Stimulated activated CD4-positive, alpha-beta T cell treated with anti-CD3 and anti-CD28 coated beads, Interleukin-2, amount 100 ng/mL, for 48 hours (primary cell): ENCODE data around the gene FAM186B.

Source experiments
- DNase-seq, 2 donors: peaks; one replicate each; pipeline ENCODE4 v3.0.0-alpha.2; 2020

Gene FAM186B

DNA sequence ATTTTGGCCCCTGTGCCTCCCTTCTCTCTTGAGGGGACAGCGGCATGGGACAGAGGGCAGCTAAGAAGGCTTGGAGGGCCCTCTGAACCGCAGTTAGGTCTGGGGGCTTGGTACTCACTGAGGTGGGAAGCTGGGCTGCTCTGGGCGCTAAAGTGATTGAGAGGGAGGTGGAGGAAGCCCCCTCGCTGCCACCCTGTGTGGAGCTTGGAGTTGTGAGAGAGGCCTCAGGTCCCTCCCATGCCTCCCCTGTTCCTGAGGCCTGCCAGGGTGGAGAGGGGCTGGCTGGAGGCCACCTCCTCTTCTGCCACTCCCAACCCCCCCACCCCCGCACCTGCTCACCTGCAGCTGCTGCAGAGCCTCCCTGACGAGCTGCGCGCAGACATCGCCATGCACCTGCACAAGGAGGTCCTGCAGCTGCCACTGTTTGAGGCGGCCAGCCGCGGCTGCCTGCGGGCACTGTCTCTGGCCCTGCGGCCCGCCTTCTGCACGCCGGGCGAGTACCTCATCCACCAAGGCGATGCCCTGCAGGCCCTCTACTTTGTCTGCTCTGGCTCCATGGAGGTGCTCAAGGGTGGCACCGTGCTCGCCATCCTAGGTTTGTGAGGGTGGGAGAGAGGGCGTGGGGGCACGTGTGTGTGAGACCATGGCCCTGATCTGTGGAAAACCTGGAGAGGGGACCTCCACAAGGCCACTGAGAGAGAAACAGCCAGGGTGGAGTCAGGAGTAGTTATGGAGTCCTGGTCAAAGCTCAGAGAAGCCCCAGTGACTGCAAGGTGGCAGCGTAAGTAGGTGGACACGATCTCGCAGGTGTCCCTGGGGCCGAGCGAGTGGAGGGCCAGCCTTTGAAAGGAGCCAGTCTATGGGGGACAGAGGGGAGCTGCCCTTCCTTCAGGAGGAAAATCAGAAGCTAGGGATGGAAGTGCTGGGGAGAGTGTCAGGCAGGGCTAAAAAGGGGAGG lies 55.4 kb downstream of the FAM186B start:
- DNase-seq, result no peak

DNA sequence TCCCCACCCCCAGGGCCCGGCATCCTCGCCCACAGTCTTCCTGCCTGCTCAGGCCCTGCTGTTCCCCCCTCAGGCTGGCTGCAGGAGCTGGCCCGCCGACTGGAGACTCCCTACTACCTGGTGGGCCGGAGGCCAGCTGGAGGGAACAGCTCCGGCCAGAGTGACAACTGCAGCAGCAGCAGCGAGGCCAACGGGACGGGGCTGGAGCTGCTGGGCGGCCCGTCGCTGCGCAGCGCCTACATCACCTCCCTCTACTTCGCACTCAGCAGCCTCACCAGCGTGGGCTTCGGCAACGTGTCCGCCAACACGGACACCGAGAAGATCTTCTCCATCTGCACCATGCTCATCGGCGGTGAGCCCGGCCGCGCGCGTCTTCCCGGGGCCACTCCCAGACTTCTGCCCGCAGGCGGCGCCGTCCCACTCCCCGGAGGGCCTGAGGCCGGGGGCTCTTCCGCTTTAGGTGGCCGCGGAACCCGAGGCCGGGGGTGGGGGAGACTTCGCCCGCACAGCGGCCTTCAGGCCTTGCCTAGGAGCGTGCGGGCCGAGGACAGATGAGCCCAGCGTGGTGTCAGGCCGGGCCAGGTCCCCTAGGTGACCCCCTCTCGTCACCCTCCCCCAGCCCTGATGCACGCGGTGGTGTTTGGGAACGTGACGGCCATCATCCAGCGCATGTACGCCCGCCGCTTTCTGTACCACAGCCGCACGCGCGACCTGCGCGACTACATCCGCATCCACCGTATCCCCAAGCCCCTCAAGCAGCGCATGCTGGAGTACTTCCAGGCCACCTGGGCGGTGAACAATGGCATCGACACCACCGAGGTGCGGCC lies 56.4 kb downstream of the FAM186B start:
- peak in 1 of 2 donors; percentile 22 for DNase-seq

DNA sequence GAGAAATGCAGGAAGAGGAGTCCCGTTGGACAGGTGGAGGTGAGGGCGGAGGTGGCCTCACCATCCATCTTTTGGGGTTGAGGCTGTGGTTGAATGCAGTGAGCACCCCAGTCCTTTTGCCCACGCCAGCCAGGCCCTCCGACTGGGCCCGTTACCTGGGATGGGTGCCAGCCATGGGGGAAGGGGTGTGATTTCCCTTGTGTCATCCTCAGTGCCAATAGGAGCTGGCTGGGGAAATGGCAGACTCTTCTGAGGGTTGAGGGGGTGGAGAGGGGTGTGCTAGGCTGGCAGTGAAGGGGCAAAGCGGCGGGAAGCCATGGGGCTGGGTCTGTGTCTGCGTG lies 57.0 kb downstream of the FAM186B start:
- no peak for DNase-seq

DNA sequence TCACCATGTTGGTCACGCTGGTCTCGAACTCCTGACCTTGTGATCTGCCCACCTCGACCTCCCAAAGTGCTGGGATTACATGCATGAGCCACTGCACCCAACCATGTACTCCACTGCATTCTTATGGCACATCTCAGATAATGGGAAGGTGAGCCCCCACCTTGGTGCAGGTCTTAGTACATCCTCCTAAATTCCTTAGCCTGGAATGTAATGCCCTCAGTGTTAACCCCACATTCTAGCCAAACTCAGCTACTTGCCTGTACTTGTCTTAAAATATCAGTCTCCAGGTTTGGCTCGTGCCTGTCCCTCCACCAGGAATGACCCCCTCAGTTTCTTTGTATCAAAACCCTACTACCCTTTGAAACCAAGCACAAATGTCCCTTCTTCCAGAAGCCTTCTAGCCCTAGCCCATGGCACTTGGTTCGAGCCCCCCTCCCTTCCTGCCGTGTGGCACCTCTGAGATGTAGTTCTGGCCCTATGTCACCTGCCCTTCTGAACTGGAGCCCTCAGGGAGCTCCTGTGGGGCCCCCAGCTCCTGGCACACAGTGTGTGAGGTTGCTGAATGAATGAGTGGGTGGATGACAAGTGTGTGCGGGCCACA lies 58.2 kb downstream of the FAM186B start:
- no peak for DNase-seq

DNA sequence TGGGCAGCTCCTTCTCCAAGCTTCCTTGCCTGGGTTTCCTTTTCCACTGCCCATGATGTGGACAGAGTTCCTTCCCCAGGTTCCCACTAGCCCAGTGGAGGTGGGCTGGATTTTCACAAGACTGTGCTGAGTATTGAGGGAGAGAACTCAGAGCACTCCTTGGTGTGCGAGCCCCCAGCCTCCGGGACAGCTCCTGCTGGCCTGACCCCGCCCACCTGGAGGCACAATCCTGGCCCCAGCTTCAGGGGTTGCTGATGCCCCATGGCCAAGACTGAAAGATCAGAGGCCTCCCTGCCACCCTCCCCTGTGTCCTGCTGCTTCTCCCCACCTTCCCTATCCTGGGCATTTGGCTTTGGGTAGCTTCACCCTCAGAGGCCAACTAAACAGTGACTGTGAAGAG lies 59.0 kb downstream of the FAM186B start:
- DNase-seq, result no peak

DNA sequence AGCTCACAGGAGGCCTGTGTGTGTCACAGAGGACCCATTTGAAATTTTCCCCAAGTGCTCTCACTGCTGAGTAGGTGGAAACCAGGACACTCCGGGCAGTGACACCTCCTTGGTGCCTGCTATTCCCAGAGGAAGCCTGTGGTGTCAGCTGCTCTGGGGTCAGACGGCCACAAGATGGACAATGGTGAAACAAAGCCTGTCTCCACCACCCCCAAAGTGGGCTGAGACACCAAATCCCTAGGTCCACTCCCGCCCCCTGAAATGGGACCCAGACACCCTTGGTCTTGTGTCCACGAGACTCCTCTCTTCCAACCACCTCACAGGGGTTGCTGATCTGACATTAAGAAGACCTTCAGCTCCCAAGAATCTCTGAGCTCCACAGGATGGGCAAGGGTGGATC lies 59.6 kb downstream of the FAM186B start:
- no peak for DNase-seq

DNA sequence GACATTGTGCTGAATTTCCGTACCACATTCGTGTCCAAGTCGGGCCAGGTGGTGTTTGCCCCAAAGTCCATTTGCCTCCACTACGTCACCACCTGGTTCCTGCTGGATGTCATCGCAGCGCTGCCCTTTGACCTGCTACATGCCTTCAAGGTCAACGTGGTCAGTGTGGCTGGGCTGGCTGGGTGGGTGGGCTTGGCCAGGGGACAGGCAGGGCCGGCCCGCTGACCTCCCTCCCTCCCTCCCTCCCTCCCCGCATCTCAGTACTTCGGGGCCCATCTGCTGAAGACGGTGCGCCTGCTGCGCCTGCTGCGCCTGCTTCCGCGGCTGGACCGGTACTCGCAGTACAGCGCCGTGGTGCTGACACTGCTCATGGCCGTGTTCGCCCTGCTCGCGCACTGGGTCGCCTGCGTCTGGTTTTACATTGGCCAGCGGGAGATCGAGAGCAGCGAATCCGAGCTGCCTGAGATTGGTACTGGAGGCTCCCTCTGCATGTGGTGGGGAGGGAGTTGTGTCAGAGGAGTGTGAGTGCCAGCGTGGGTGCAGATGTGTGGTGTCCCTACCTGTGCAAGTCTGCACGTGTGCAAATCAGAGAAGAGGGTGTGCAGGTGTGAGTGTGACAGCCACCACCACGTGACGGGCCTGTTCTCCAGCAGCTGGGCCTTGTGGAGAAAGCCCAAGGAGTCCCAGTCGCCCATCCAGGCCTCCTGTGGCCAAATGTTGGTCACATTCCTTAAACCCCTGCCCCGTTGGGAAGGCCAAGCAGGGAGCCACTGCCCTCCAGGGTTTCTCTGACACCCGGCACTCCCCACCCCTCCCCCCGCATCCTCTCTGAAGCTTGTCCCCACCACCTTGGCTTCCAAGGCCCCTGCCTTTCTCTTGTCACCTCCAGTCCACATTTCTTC lies 61.3 kb downstream of the FAM186B start:
- DNase-seq, result no peak

DNA sequence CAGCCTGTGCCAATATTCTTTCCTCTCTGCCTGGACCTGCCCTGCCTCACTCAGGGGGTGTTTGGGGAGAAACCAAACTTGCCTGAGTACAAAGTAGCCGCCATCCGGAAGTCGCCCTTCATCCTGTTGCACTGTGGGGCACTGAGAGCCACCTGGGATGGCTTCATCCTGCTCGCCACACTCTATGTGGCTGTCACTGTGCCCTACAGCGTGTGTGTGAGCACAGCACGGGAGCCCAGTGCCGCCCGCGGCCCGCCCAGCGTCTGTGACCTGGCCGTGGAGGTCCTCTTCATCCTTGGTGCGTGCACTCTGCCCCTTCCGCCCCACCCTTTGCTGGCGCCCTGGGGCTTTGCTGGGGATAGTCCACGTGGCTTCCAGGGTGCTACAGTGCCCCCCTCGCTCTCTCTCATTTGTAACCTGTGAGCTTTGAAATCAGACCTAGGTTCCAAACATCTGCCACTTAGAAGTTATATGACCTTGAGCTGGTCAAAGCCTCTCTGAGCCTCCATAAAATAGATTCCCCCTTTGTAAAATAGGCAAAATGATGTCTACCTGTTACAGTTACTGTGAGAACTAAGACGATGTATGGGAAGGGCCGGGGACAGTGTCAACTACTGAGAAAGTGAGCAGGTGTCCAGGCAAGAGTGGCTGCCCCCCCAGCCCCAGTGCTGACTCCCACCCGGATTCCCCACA lies 62.1 kb downstream of the FAM186B start:
- no peak for DNase-seq

GRCh38 chr12:49542592-49543160 lies 62.8 kb downstream of the FAM186B start:
- no peak for DNase-seq

DNA sequence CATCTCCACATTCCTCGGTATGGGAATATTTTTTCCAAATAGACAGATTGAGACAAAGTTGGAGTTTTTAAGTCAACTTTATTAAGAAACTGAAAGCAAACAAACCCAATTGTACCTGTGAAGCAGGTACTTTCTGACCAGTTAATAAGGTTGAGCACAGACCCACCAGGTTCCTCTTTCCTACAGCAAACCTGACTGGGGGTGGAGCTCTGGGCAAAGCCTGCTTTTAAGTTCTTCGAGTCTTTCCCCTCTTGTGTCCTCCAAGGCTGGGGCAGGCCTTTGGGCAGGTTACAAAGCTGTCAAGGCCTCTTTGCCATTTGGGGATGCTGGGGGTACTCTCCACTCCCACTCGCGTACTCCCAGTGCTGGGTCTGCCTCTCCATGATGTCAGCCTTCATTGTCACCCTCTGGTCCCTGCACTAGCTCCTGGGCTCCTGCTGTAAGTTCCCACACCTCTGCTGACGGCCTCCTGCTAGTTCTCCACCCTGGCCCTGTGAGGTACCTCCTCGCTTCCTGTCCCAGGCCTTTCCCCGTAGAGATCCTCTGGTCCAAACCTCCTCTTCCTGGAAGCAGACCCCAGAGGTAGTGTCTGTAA lies 63.4 kb downstream of the FAM186B start:
- DNase-seq, result no peak

DNA sequence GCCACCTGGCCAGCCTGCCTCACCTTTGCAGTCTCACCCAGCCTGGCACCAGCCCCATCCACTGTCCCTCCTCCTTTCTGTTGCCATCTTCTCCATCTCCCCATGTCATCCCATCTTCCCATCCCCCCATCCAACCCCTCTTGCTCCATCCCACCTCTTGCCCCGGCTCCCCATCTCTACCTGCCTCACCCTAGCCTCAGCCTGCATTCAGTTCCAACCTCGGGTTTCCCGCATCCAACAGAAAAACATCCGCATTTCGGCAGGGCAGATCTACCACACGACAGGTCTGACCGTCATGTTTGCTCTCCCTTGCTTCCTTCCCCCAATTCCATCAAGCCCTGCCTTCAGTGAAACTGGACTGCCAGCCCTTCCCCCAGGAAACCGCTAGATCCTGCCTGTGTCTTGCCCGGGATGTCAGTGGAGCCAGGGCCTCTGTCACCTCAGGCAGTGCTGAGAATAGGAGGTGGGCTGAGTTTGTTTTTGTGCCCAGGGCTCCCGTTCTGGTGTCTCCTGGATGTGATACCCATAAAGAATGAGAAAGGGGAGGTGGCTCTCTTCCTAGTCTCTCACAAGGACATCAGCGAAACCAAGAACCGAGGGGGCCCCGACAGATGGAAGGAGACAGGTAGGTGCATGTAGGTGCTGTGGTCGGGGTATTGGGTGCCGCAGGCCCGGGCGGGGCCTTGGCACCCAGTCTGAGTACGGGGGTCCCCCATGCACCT lies 64.1 kb downstream of the FAM186B start:
- no peak for DNase-seq

DNA sequence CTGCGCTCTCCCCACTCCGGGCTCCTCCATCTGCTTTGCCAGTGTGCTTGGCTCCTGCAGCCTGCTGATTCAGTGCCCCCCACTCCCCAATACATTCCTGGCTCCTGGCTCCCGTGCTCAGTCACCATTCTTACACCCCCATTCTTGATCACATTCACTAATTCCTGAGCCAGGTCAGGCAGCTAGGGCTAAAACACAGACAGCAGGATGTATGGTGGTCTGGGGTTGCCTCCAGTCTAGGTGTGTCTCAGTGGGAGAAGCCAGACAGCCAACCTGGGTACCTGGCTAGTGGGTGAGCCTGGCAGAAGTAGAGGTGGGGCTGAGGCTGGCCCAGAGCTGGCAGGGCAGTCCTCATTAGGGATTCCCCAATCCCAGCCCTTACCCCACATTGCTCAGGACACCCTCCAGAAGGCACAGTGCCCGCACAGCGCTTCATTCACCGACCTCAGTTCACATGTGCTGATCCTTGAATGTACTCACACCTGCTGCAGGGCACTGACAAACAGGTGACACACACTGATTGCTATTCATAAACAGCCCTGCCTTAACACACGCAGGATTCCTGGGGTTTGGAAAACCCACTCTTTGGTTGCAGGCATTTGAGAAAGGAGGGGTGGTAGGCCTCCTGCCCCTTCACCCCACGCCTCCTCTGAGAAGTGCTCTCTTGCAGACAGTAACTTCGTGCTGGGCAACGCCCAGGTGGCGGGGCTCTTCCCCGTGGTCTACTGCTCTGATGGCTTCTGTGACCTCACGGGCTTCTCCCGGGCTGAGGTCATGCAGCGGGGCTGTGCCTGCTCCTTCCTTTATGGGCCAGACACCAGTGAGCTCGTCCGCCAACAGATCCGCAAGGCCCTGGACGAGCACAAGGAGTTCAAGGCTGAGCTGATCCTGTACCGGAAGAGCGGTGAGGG lies 65.0 kb downstream of the FAM186B start:
- DNase-seq, result no peak

DNA sequence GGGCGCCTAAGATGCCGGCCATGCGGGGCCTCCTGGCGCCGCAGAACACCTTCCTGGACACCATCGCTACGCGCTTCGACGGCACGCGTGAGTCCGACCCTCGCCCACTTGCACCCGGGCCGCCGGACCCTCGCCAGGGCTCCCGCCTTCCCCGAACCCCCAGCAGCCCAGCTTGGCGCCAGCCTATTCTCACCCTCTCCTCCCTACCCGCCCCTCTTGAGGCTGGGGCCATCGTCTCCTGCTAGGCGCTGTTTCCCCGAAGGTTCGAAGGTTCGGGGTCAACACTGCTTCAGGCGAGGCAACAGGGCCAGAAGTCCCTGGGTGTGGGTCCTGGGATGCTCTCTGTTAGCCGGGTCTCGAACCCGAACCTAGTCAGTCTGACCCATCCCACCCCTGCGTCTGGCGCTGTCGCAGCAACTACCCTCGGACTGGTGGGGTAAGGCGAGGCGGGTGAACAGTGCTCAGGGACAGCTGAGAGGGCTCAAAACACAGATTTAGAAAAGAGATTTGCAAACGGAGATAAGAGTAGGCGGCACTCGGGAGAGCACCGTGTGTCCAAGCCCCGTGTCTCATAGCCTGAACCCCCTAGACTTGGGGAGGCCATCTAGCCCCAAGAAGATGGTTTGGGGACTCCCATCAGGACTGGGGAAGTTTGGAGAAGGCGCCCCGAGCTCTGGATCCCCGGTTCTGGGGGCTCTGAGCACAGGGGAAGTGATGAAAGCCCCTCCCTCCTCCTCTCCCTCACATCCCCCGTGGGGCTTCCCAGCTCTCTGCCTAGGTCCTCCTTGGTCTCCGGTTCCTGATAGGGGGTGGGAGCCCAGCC lies 65.8 kb downstream of the FAM186B start:
- DNase-seq, result no peak

DNA sequence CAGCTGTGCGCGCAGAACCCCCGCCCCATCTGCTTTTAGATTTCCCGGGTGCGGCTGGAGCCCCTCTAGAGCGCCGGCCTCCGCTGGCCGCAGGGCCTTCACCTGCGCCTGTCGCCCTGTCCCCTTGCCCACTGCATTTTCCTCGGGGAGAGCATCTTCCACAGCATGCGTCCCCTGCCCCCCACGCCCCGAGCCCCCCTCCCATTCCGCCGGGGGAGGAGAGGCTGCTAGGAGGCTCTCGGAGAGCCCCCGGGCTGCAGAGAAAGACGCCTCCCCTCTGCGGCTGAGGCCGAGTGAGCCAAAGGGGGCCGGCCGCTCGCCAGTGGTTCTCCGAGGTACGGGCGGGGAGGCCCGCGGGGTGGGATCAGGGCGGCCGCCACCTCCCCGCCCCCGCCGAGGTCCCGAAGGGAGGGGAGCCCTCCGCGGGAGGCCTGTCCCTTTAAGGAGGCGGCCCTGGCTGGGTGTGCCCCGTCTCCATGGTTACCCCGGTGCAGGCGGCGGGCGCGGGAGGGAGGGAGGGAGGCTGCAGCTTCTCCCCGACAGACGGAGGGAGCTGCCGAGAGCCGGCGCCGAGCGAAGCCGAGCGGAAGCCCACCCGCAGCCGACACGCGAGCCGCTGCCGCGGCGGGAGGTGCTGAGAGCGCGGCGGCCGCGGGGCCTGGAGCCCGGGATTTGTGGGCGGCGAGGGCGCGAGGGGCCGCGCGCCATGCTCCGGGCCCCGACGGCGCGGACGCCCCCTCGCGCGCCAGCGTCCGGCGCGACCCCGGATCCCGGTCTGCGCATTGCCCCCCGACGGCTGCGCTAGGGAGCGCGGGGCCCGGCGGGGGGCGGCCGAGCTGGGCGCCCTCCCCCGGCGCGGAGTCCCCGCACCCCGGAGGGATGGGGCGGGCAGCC lies 66.7 kb downstream of the FAM186B start, which contains the start of gene KCNH3:
KCNH3 (plus strand) TSS at position 521 of the 894 bp plus-strand sequence. CDS start 387 bp downstream, outside the sequence.
- DNase-seq, result peak; percentile 65 to 72

DNA sequence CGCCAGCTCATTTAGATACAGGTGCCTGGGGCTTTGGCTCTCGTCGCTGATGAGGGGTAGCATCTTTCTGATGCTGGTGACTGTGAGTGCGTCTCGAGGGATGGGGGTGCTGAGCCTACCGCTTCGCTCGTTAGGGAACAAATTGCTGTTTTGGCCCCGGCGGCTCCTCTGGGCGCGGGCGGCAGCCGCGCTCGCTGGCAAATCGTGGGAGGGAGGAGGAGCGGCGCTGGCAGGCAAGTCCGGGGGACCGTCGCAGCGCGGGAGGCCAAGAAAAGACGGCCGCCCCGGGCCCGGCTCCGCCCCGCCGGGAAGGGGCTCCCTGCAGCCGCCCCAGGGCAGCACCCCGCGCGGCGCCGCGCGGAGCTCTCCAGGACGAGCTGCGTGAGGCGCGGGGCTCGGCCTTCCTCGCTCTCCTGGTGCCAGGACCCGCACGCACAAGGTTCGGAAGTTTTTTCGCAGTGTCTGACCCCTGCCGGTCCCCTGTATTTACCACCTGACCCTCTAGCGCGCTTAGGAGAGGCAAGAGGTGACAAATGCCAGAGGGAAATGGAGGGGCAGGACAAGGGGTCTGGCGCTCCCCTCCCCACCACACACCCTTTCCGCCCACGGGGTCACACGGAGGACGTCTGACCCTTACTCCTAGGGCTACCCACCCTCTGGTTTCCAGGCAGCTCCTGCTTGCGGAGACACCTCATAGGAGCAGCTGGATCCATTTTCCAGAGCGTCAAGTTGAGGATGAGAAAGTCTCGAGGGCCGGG lies 67.5 kb downstream of the FAM186B start:
- peak in 1 of 2 donors; percentile 26 for DNase-seq
